ENCODE data around the gene FBN3.

The FBN3 gene

DNA sequence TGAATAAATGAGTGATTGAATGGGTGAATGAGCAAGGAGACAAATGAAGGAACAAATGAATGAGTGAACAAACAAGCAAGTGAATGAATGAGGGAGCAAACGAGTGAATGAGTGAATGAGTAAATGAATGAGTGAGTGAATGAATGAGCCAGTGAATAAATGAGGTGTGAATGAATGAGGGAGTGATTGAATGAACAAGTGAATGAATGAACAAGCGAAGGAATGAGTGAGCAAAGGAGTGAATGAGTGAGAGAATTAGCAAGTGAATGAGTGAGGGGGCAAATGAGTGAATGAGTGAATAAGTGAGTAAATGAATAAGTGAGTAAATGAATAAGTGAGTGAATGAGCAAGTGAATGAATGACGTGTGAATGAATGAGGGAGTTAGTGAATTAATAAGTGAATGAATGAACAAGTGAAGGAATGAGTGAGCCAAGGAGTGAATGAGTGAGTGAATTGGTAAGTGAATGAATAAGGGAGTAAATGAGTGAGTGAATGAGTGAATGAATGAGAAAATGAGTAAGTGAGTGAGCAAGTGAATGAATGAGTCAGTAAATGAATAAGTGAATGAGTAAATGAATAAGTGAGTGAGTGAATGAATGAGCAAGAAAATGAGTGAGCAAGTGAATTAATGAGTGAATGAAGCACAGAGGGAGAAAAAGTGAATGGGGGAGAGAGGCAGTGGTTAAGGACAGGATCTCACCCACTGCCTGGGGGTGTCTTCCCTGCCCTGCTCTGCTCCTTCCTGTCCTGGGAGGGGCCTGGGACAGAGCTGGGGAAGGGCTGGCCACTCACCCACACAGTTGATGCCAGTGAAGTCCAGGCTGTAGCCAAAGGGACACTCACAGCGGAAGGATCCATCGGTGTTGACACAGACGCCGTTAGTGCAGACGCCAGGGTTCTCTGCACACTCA lies 60.4 kb downstream of the FBN3 start:
- peaks cover 0 to 4% of the 10 kb centered on the region in 2 donors for H3K27me3 ChIP-seq (ENCODE audit: control insufficient read depth in 1 of 2, insufficient read depth in 2 of 2, low read length in 2 of 2)
- H3K4me3 ChIP-seq (ENCODE audit: low read length in 2 of 2), result no peak overlapping the region
- no peaks in the 10 kb centered on the region for H3K4me1 ChIP-seq (ENCODE audit: control insufficient read depth, insufficient read depth, low read length)

DNA sequence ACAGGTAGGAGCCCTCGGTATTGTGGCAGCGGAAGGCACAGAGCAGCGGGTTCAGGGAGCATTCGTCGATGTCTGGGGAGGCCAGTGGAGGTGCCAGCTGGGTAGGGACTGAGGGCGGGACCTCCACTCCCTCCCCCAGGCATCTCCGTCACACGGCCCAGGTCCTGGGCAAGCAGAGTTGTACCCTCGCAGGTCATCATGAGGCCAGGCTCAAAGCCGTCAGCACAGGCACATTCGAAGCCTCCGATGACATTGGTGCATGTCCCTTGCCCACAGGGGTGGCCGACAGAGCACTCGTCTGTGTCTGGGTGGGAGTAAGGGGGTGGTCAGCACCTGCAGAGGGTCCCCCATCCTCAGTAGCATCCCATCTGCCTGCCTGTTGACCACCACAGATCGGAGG lies 61.5 kb downstream of the FBN3 start:
- Histone ChIP-seq H3K27me3 (ENCODE audit: control insufficient read depth in 1 of 2, insufficient read depth in 2 of 2, low read length in 2 of 2) (peaks cover 0 to 4% of the 10 kb centered on the region in 2 donors), H3K4me3 (ENCODE audit: low read length in 2 of 2) (no peak overlapping the region), H3K9me3 (ENCODE audit: control insufficient read depth in 2 of 2, low read length in 2 of 2) (no peaks in the 10 kb centered on the region), H3K36me3 (ENCODE audit: control insufficient read depth in 2 of 2, insufficient read depth in 2 of 2, low read length in 2 of 2) (no peaks in the 10 kb centered on the region), H3K4me1 (ENCODE audit: control insufficient read depth, insufficient read depth, low read length) (no peaks in the 10 kb centered on the region), H3K27ac (ENCODE audit: low read length) (no peak overlapping the region), H3K9ac (ENCODE audit: low read length in 2 of 2) (no peak overlapping the region)

More for the DNA sequence above, 60.4 kb downstream of the FBN3 start:
- H3K9me3 ChIP-seq (ENCODE audit: control insufficient read depth in 2 of 2, low read length in 2 of 2), result peaks cover 0 to 4% of the 10 kb centered on the region in 2 donors
- H3K36me3 ChIP-seq (ENCODE audit: control insufficient read depth in 2 of 2, insufficient read depth in 2 of 2, low read length in 2 of 2), result no peaks in the 10 kb centered on the region
- no peak overlapping the region for H3K9ac ChIP-seq (ENCODE audit: low read length in 2 of 2)
- H3K27ac ChIP-seq (ENCODE audit: low read length), result no peak overlapping the region

DNA sequence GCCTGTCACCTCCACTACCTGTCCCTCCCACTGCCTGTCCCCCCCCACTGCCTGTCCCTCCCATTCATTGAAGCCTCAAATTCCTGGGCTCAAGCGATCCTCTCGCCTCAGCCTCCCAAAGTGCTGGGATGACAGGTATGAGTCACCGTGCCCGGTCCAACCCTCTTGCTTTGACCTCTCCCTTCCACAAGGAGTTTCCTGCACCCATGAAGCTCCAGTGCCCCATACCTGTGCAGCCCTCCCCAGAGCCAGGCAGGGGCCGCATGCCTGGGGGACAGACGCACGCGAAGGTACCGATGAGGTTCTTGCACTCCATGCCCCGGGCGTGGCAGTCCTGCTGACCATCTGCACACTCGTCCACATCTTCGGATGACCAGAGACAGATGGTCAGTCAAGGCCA lies 62.5 kb downstream of the FBN3 start:
- Histone ChIP-seq H3K27me3 (ENCODE audit: control insufficient read depth in 1 of 2, insufficient read depth in 2 of 2, low read length in 2 of 2) (peaks cover 0 to 4% of the 10 kb centered on the region in 2 donors), H3K27ac (ENCODE audit: low read length) (no peak overlapping the region), H3K9me3 (ENCODE audit: control insufficient read depth in 2 of 2, low read length in 2 of 2) (no peaks in the 10 kb centered on the region), H3K36me3 (ENCODE audit: control insufficient read depth in 2 of 2, insufficient read depth in 2 of 2, low read length in 2 of 2) (no peaks in the 10 kb centered on the region), H3K4me1 (ENCODE audit: control insufficient read depth, insufficient read depth, low read length) (no peaks in the 10 kb centered on the region), H3K9ac (ENCODE audit: low read length in 2 of 2) (no peak overlapping the region), H3K4me3 (ENCODE audit: low read length in 2 of 2) (no peak overlapping the region)

- Histone ChIP-seq H3K27ac (ENCODE audit: low read length) (no peak overlapping the region), H3K4me1 (ENCODE audit: control insufficient read depth, insufficient read depth, low read length) (no peaks in the 10 kb centered on the region), H3K27me3 (ENCODE audit: control insufficient read depth in 1 of 2, insufficient read depth in 2 of 2, low read length in 2 of 2) (peaks cover 0 to 4% of the 10 kb centered on the region in 2 donors), H3K9me3 (ENCODE audit: control insufficient read depth in 2 of 2, low read length in 2 of 2) (no peaks in the 10 kb centered on the region), H3K4me3 (ENCODE audit: low read length in 2 of 2) (no peak overlapping the region), H3K36me3 (ENCODE audit: control insufficient read depth in 2 of 2, insufficient read depth in 2 of 2, low read length in 2 of 2) (no peaks in the 10 kb centered on the region), H3K9ac (ENCODE audit: low read length in 2 of 2) (no peak overlapping the region)
Observed at GRCh38 chr19:8085598-8086408, 63.6 kb downstream of the FBN3 start.

DNA sequence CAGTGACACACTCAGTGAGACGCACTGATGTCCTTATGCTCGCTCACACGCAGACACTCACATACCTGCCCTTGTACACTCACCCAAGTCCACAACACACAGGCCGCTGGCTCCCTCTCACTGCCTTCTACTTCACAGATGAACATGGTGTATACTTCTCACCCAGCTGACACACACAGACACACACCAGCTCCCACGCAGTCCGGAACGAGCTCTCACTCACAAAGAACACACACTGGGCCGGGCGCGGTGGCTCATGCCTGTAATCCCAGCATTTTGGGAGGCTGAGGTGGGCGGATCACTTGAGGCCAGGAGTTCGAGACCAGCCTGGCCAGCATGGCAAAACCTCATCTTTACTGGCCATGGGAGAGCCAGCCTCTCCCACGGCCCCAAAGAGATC lies 65.2 kb downstream of the FBN3 start:
- Histone ChIP-seq H3K27ac (ENCODE audit: low read length) (no peak overlapping the region), H3K4me3 (ENCODE audit: low read length in 2 of 2) (no peak overlapping the region), H3K36me3 (ENCODE audit: control insufficient read depth in 2 of 2, insufficient read depth in 2 of 2, low read length in 2 of 2) (no peaks in the 10 kb centered on the region), H3K4me1 (ENCODE audit: control insufficient read depth, insufficient read depth, low read length) (no peaks in the 10 kb centered on the region), H3K9ac (ENCODE audit: low read length in 2 of 2) (no peak overlapping the region), H3K27me3 (ENCODE audit: control insufficient read depth in 1 of 2, insufficient read depth in 2 of 2, low read length in 2 of 2) (peaks cover 0 to 4% of the 10 kb centered on the region in 2 donors), H3K9me3 (ENCODE audit: control insufficient read depth in 2 of 2, low read length in 2 of 2) (no peaks in the 10 kb centered on the region)

DNA sequence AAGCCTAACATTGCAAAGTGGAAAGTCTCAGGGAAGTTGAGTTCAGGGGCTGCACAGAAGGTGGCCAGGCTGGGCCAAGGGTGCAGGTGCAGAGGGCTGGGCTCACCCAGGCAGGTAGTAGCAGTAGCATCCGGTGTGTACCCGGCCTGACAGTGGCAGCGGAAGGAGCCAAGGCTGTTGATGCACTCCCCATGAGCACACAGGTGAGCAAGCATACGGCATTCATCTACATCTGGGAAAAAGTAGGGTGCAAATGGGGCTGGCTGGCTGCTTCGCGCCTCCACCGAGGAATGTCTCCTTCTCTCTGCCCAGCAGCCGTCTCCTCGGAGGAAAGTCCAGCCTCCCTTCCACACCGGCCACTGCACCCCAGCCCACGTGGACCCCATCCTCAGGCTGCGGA lies 66.3 kb downstream of the FBN3 start:
- Histone ChIP-seq H3K4me3 (ENCODE audit: low read length in 2 of 2) (no peak overlapping the region), H3K4me1 (ENCODE audit: control insufficient read depth, insufficient read depth, low read length) (no peaks in the 10 kb centered on the region), H3K36me3 (ENCODE audit: control insufficient read depth in 2 of 2, insufficient read depth in 2 of 2, low read length in 2 of 2) (no peaks in the 10 kb centered on the region), H3K9ac (ENCODE audit: low read length in 2 of 2) (no peak overlapping the region), H3K27me3 (ENCODE audit: control insufficient read depth in 1 of 2, insufficient read depth in 2 of 2, low read length in 2 of 2) (peaks cover 0 to 4% of the 10 kb centered on the region in 2 donors), H3K9me3 (ENCODE audit: control insufficient read depth in 2 of 2, low read length in 2 of 2) (no peaks in the 10 kb centered on the region), H3K27ac (ENCODE audit: low read length) (no peak overlapping the region)

DNA sequence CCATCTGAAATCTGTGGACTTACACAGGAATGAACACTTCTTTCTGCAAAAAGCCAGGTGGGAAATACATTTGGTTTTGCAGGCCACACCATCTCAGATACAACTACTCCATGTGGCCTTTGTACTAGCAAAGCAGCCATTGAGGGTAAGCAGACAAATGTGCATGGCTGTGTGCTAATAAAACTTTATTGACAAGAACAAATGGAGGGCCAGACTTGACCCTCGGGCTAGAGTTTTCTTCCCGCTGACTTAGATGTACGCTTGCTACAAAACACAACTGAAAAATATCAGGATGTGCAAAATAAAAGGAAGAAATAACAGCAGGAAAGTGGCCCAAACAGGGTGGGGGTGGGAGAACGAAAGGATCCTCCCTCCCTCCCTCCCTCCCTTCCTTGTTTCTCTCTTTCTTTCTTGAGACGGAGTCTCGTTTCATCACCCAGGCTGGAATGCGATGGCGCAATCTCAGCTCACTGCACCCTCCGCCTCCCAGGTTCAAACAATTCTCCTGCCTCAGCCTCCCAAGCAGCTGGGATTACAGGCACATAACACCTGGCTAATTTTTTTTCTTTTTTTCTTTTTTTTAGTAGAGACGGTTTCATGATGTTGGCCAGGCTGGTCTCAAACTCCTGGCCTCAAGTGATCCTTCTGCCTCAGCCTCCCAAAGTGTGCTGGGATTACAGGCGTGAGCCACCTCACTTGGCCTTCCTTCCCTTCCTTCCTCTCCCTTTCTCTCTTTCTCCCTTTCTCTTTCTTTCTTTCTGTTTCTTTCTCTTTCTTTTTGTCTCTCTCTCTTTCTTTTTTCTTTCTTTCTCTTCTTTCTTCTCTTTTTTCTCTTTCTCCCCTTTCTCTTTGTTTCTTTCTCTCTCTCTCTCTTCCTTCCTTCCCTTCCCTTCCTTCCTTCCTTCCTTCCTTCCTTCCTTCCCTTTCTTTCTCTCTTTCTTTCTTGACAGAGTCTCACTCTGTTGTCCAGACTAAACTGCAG lies 67.5 kb downstream of the FBN3 start:
- Histone ChIP-seq H3K9me3 (ENCODE audit: control insufficient read depth in 2 of 2, low read length in 2 of 2) (no peaks in the 10 kb centered on the region), H3K9ac (ENCODE audit: low read length in 2 of 2) (no peak overlapping the region), H3K27ac (ENCODE audit: low read length) (no peak overlapping the region), H3K4me3 (ENCODE audit: low read length in 2 of 2) (no peak overlapping the region), H3K27me3 (ENCODE audit: control insufficient read depth in 1 of 2, insufficient read depth in 2 of 2, low read length in 2 of 2) (no peaks in the 10 kb centered on the region), H3K4me1 (ENCODE audit: control insufficient read depth, insufficient read depth, low read length) (no peaks in the 10 kb centered on the region), H3K36me3 (ENCODE audit: control insufficient read depth in 2 of 2, insufficient read depth in 2 of 2, low read length in 2 of 2) (no peaks in the 10 kb centered on the region)

GRCh38 chr19:8080832-8081231 lies 68.6 kb downstream of the FBN3 start:
- Histone ChIP-seq H3K9ac (ENCODE audit: low read length in 2 of 2) (no peak overlapping the region), H3K27me3 (ENCODE audit: control insufficient read depth in 1 of 2, insufficient read depth in 2 of 2, low read length in 2 of 2) (no peaks in the 10 kb centered on the region), H3K36me3 (ENCODE audit: control insufficient read depth in 2 of 2, insufficient read depth in 2 of 2, low read length in 2 of 2) (no peaks in the 10 kb centered on the region), H3K9me3 (ENCODE audit: control insufficient read depth in 2 of 2, low read length in 2 of 2) (no peaks in the 10 kb centered on the region), H3K4me3 (ENCODE audit: low read length in 2 of 2) (no peak overlapping the region), H3K27ac (ENCODE audit: low read length) (no peak overlapping the region), H3K4me1 (ENCODE audit: control insufficient read depth, insufficient read depth, low read length) (no peaks in the 10 kb centered on the region)

- no peak overlapping the region for H3K4me3 ChIP-seq (ENCODE audit: low read length in 2 of 2)
- H3K36me3 ChIP-seq (ENCODE audit: control insufficient read depth in 2 of 2, insufficient read depth in 2 of 2, low read length in 2 of 2), result no peaks in the 10 kb centered on the region
- H3K27me3 ChIP-seq (ENCODE audit: control insufficient read depth in 1 of 2, insufficient read depth in 2 of 2, low read length in 2 of 2), result no peaks in the 10 kb centered on the region
- no peak overlapping the region for H3K9ac ChIP-seq (ENCODE audit: low read length in 2 of 2)
- H3K9me3 ChIP-seq (ENCODE audit: control insufficient read depth in 2 of 2, low read length in 2 of 2), result no peaks in the 10 kb centered on the region
- no peak overlapping the region for H3K27ac ChIP-seq (ENCODE audit: low read length)
- H3K4me1 ChIP-seq (ENCODE audit: control insufficient read depth, insufficient read depth, low read length), result no peaks in the 10 kb centered on the region
Observed at GRCh38 chr19:8079988-8080387, 69.4 kb downstream of the FBN3 start.

Data from stomach smooth muscle (tissue), 2 donors.